GF-D8 (cell line): ENCODE data around the gene RHOBTB1.
"Not testable (repeated sequence)": the region's sequence is repeated elsewhere in the genome, so short reads cannot be mapped to it uniquely, and the experiment has no call there.

Experiments
- DNase-seq: peaks from one replicate; lab custom pipeline; 2025; lab: John Stamatoyannopoulos, UW

RHOBTB1 gene, protein sequence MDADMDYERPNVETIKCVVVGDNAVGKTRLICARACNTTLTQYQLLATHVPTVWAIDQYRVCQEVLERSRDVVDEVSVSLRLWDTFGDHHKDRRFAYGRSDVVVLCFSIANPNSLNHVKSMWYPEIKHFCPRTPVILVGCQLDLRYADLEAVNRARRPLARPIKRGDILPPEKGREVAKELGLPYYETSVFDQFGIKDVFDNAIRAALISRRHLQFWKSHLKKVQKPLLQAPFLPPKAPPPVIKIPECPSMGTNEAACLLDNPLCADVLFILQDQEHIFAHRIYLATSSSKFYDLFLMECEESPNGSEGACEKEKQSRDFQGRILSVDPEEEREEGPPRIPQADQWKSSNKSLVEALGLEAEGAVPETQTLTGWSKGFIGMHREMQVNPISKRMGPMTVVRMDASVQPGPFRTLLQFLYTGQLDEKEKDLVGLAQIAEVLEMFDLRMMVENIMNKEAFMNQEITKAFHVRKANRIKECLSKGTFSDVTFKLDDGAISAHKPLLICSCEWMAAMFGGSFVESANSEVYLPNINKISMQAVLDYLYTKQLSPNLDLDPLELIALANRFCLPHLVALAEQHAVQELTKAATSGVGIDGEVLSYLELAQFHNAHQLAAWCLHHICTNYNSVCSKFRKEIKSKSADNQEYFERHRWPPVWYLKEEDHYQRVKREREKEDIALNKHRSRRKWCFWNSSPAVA

DNA sequence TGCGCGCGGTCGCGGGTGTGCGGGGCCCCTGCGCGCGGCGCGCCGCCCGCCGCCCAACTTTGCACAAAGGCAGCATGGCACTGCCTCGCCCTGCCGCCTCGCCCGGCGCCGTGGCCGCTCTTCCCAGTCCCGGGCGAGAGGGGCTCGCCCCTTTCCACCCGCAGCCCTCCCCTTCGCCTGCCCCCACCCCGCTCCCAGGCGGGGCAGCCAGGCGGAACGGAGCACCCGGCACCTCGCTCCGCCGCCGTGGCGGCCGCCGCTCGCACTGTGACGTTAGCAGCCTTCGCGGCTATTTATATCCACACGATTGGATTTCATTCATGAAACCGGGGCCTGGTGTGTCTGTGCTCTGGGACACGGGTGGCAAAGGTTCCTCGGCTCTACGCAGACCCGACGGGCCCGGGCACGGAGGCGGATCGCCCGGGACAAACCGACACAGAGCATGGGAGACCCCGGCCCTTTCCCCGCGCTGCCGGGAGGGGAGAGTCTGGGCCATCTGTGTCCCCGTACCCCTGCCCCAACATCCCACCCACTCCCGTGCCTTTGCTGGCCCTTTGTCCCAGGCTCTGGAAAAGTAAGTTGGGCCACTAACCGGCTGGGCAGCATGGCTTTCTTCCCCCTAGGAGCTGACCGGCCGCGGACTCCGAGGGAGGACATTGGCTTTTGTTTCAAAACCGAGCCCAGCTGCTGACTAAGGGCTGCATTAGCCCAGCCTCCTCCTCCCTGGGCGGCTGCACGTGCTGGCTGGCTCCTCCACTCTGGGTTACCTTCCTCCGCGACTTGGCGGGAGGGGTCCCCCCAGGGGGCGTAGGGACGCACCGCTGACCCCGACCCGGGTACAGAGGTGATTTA is at the start of gene RHOBTB1:
RHOBTB1 (minus strand) TSS at position 128 of the 852 bp plus-strand sequence. CDS start 32,643 bp downstream, outside the sequence.
- DNase-seq = no peak

DNA sequence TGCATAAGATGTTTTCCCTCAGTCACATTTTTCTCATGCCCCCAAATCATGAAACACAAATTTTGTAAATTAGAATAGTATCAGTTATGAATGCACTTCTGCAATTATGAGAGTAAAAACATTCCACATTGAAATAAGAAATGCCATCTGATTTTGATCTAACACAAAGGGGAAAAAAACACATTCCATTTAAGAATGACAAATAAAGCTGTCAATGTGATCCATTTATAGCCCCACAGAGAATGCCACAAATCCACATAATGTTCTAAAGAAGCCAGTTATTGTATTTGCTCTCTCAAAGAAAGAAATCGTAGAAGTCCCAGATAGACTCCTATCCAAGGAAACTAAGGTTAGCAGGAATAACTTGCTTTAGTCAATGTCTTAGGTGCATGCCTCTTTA is 48.7 kb upstream of the RHOBTB1 start:
- no peak for DNase-seq

DNA sequence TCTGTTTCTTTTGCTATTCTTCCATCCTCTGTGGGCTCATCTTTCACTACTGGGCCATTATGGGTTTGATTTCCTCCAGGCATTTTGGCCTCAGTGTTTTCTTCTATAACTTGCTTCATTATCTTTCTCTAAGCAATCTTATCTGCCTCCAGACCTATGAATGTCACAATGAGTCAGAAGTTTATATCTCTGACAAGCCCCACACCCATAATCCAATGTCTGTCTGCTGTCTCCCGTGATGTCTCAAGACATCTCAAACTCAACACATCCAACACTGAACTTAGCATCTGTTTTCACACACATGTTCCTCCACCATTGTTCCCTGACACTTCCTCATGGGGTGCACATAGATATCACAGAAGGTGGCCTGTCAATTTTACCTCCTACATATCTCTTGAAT is 46.7 kb upstream of the RHOBTB1 start:
- no peak for DNase-seq

DNA sequence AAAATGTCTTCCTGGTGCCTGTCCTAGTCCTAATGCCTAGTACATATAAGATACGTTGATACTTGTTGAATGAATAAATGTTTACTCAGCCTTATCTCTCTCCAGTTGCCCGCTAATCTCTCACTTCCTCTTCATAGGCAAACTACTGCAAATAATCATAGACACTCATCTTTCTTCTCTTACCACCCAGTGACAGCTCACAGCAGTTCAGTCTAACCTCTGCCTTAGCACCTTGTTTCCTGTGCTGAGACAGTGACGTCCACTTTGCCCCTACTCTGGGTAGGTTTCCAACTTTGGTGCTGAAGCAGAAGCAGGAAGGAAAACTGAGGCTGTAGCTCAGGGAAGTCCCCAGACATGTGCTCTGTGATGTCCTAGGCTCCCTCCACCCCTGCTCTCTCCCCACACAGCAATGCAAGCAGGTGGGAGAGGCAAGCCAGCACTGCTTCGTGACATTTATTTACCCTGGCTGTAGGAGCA is 45.5 kb upstream of the RHOBTB1 start:
- no peak for DNase-seq

DNA sequence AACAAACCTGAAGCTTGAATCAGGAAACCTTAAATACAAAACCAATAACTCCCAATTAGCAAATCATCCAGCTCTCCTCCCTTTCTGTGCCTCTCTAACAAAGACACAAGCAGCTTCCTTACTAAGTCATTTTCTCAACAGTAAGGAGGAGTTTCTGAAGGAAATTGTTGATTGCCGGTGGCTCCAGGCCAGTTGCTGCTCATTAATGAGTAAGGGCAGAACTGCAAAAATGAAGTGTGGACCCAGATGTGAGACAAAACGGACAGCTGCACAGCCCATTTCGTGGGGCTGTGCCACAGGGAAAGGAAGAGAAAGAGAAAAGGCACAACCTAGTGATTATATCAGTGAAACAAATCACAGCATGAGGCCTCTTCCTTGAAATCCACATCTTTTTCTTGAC is 42.8 kb upstream of the RHOBTB1 start:
- no peak for DNase-seq

DNA sequence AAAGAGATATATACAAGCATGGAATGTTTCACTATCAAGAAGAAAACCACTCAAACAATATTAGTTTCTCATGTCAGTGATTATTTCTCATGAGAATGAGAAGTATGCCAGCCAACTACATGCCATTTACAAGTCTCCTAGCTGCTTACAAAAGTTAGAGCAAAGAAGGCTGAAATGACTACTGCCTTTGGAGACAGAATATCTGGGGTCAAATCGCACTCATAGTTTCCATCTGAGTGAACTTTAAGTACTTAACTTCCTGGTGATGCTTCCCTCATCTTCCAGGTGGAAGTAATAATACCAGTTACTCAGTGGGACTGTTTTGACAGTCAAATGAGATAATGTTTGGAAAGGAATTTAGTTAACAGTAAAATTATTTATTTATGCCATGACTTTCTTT is 42.0 kb upstream of the RHOBTB1 start:
- no peak for DNase-seq

DNA sequence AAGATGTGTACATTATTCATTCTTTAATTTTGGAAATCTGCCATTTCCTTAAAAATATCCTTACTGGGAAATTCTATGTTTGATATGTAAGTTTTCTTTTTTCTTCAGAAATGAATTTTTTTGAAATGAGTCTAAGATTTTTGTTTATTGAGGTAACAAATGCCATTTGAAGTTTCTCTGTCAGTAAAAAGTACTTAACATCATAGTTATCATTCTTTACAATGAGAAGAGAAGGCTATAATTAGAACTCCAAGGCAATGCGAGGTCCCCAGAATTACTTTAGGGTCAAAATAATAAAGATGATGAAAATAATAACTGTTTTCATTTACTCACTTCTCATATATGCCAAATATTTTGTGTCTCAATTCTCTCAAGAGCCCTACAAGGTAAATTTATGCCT is 37.0 kb upstream of the RHOBTB1 start:
- no peak for DNase-seq

DNA sequence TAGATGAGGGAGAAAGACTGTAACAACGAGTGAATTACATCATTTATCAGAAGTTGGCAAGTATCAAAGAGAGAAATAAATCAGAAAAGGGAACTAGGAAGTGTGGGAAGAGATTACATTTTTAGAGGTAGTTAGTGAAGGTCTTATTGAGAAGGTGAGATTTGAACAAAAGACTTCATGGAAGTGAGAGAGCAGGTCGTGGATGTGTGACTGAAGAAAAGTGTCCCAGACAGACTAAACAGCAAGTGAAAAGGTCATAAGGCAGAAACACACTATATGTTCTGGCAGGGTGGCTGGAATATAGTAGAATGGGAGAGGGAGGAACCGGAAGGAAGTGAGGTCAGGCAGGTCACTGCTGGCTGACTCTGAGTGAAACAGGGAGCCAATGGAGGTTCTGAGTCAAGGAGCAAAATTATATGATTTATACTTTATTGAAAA is 35.7 kb upstream of the RHOBTB1 start:
- DNase-seq = no peak

DNA sequence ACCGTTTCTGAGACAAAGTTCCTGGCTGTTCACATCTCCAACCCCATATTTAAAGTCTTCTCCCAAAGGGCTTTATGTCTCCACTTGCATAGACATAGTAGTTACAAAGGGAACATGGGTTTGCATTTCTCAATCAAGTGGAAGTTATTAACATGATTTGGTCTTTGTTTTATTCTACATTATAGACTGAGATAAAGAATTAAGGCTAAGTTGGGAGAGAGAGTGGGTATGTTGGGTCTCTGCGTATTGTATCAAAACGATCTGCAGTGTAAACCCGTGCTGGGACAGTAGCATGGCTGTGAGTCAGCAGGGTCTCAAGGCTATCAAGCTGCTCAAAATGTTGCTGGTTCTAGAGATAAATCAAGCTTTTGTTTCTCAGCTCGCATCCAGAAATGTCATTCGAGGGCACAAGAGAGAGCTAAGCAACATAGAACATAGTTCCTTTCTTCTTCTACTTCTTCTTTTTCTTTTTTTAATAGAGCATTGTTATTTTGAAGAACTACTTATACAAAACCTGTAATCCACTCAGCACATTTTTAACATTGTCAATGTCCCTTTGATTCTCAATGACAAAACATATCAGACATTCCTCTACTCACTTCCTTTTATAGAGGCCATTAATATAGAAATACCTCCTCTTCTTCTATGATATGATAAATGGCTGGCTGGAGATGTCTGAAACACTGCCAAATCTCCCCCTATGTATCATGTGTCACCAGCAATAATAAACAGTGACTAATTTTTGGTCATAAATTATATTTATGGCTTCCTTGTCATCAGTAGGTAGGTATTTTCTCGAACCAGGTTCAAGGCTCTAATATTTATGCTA is 34.5 kb upstream of the RHOBTB1 start:
- no peak for DNase-seq

DNA sequence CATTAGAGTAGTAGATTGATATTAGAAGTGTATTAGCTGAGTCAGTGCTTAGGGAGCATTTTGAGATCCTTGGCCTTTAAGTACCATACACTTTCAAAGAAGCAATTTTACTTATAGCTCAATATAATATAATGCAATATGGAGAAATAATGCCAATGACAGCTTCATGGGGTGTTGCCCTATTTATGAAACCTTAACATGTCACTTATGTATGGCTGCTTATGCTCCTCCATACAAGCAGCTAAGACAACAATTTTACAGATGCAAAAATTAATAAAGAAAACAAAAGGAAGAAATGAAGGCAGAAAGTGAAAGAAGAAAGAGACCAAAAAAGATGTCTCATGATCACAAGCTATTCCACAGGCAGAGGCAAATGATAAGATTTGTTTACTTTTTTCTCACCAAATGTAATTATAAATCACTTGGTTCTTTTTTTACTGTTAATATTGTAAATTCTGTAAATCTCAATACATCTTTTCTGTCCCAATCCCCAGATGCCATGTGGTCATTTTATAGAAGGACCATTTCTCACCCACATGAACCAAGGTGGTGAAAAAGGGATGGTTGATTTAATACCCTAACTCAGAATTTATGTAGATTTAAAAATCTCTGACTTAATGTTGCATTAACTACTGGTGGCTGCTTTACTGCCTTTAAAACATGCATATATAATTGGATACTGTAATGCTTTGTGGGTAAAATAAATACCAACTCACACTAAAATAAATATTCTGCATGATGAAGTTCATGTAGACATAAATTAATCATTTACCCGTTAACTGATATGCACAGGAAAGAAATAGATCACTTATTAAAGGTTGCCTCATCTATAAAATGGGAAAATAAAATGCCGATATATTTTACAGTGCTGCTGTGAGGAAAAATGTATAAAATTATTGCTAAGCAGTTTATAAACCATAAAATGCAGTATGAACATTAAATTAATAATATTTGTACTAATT is 33.5 kb upstream of the RHOBTB1 start:
- no peak for DNase-seq

DNA sequence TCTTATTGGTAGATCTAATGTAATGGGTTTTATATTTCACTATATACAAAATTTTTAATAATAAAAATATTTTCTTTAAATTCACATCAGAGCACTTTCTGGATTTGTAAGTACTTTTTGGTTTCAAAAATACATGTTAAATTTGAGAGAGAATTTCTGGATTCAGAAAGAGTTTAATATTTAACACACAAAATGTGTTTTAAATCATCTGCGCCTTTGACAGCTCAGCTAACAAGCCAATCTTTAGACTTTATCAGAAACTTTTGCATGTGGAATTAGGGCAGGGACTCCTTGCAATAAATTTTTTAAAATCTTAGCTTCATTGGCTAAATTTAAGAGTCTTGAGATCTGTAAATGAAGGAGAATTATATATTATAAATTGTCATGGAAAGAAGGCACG is 32.7 kb upstream of the RHOBTB1 start:
- DNase-seq = no peak

DNA sequence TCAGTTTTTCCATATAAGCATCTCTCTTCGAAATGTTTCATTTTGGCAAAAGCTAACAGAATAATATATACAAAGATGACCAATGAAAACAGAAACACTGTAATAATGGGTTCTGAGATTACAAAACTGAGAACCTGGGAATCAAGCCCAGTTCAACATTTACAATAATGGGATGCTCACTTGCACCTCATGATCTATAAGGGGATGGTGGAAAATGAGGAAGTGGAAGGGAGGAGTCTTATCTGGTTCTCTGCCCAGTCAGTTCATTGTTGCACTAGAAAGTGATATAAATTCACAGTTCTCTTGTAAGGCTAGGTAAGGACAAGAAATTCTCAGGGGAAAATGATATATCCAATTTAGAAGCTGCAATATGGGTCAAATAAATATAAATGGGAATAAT is 31.7 kb upstream of the RHOBTB1 start:
- DNase-seq = no peak

DNA sequence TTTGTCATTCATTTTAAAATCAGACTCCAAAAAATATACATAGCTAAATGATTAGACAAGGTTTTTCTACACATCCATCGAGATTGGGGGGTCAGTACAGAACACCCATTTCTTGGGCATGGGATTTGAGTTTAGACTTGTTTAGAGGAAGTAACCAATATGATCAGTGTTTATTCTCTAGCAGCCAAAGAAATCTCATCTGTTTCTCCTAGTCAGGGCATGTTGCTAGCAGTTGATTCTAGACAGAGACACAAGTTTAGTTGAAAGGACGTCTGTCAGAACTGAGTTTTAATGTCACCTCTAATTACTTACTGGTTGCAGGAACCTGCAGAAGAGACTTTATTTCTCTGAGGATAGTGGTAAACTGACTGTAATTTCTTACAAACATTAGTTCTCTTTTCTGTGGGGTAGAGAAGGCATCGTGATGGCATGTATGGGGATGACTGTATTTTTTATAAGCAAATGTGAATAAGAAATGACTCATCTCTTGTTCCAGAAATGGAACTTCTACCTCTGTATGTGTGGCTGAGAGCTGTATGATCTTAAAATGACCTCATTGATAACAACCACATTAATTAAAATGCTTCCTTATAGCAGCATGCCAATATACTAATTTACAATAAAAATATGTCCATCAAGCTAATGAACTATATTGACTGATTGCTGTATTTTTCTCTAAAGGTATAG is 30.6 kb upstream of the RHOBTB1 start:
- DNase-seq = no peak

DNA sequence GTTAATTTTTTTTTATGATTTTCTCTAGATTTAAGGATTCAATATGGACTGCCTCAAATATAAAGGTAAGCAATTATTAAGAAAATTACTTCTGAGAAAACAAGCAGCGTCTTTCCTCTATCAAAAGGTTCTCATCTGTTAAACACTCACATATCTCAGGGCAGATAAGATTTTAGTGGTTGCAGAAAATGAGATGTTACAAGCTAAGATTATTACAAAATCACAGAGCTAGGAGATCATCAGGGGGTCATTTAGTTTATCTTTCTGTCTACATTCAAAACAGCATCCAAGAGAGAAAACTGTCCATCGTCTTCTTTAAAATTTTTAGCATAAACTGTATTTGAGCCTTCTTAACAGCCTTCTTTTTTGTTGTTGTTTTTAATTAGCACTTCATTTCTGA is 29.1 kb upstream of the RHOBTB1 start:
- no peak for DNase-seq

DNA sequence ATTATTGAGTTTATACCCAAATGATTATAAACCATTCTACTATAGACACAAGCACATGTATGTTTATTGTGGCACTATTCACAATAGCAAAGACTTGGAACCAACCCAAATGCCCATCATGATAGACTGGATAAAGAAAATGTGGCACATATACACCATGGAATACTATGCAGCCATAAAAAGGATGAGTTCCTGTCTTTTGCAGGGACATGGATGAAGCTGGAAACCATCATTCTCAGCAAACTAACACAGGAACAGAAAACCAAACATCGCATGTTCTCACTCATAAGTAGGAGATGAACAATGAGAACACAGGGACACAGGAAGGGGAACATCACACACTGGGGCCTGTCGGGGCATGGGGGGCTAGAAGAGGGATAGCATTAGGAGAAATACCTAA is 28.2 kb upstream of the RHOBTB1 start:
- DNase-seq = not testable (repeated sequence)

DNA sequence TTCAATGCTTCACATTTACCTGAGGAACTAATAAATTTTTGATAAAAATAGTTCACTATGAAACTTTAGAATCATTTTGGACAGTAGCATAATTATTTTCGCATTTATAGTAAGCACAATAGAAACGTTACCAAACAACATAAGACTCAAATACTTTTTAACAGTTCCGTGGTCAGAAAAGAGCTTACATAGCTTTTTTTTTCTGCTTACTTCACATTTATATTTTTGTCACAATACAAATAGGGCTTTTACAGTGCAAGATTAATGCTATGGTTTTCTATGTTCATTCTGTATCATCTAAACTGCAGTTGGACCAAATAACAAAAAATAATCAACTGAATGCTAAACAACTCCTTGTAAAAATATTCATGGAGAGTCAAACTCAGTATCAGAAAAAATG is 26.5 kb upstream of the RHOBTB1 start:
- DNase-seq = no peak

DNA sequence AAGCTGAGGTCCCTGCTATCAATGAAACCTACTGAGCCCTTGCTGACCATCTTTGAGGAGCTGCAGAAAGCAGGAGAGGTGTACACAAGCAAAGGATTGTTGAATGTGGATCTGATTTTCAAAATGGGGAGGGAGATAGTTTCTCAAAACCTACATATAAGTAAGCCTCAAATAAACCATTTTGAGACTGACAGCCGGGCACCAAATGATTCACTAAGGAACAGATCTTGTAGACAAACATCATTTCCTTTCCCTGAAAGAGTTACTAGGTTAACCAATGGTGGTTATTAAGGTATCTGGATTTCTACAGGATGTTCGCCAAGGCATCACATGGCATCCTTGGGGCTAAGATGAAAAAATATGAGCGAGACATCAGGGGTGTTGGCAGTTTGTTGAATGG is 24.5 kb upstream of the RHOBTB1 start:
- no peak for DNase-seq

DNA sequence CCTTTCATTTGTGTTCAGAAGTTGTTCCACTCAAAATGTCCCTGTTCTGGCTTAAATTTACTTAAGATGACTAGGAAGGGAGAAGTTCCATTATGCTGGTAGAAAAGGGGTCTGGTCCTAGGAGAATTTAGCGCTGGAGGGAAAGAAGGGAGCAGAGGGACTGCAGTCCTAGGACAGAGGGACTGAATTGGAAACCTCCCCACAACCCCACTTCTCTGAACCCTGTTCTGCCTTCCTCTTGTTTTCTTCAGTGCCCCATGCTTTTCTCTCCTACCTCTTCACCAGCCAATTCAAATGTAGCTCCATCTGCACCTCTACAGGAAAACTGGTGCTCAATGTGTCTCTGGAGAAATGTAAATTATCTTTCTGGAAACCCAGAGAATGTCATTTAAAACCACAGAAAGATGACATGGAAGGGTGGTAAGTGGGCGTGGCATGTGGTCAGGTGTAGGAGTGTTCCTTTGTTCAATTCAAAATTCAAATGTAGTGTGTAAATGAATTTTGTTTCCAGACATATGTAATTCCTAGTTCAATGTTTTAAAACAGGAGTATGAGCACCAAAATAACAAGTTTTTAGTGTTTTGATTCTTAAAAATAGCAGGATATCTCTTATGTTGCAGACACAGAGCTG is 24.0 kb upstream of the RHOBTB1 start:
- no peak for DNase-seq

DNA sequence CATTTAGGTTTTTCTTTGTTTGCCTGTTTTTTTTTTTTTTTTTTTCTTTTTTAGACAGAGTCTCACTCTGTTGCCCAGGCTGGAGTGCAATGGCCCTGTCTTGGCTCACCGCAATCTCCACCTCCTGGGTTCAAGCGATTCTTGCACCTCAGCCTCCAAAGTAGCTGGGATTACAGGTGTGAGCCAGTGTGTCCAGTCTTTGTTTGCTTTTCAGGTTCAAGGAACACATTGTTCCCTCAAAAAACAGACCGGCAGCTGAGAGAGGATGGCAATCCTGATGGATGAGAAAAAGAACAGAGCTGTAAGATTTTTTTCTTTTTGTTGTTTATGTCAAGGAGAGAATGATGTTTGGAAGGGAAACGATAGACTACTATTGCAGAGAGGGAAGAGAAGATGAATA is 23.3 kb upstream of the RHOBTB1 start:
- DNase-seq = no peak
